ENCODE results near the gene SND1. TPM values are rescaled to one million over a fixed set of nuclear protein-coding genes. Genes with fewer than 3 reads are reported as not detected.

Gene SND1
- total and polyA plus RNA-seq, 2 of the 4 experiments (the other 2 are of a cell fraction) = 154 to 294 TPM

GRCh38 chr7:127817466-127817865, 165.5 kb downstream of the SND1 start:
- Histone ChIP-seq H3K27ac (ENCODE audit: insufficient read depth, low read length) (no peak overlapping the region), H4K91ac (ENCODE audit: insufficient read depth, low read depth, low read length) (no peak overlapping the region), H3K4me3 (ENCODE audit: insufficient read depth, low read depth, low read length) (no peak overlapping the region), H2AFZ (replicated peaks; ENCODE audit: low read length, poor library complexity) (no peak overlapping the region), H3K36me3 (ENCODE audit: control insufficient read depth, insufficient read depth, low read length) (no peaks in the 10 kb centered on the region; the same call in none of the 2 replicates), H4K8ac (ENCODE audit: low read depth in 2 of 2, low read length in 2 of 2) (no peak overlapping the region), H3K4ac (ENCODE audit: low read depth, low read length) (no peak overlapping the region), H2BK20ac (ENCODE audit: low read depth, low read length) (no peak overlapping the region), H3K18ac (ENCODE audit: low read depth, low read length) (no peak overlapping the region), H2BK5ac (ENCODE audit: low read depth, low read length, poor library complexity, severe bottlenecking) (no peak overlapping the region), H4K20me1 (ENCODE audit: insufficient read depth, low read length) (peaks cover 88% of the 10 kb centered on the region), H3K9ac (ENCODE audit: low read depth, low read length) (no peak overlapping the region), H3K27me3 (ENCODE audit: control insufficient read depth, insufficient read depth, low read length) (no peaks in the 10 kb centered on the region), H3K79me1 (ENCODE audit: low read depth in 1 of 2, low read length in 2 of 2) (peaks cover 52 to 94% of the 10 kb centered on the region in 2 experiments), H3K9me1 (ENCODE audit: insufficient read depth, low read length) (peaks cover 18% of the 10 kb centered on the region), H3K4me2 (ENCODE audit: low read depth, low read length) (no peak overlapping the region), H2AK9ac (replicated peaks; ENCODE audit: low read depth, low read length, poor library complexity) (no peak overlapping the region), H2BK15ac (ENCODE audit: low read depth, low read length) (no peak overlapping the region), H2BK120ac (ENCODE audit: low read depth, low read length) (no peak overlapping the region), H2AK5ac (ENCODE audit: low read depth, low read length) (no peak overlapping the region), H3K23ac (ENCODE audit: low read depth, low read length) (no peak overlapping the region), H3K14ac (replicated peaks; ENCODE audit: low read depth, low read length) (no peak overlapping the region), H4K5ac (ENCODE audit: low read depth, low read length) (no peak overlapping the region), H3K9me3 (ENCODE audit: control insufficient read depth, insufficient read depth, low read length) (no peaks in the 10 kb centered on the region), H3K56ac (ENCODE audit: extremely low read depth, insufficient read depth, low read length) (no peak overlapping the region), H3K4me1 (ENCODE audit: control insufficient read depth, insufficient read depth, low read length) (peaks cover 14% of the 10 kb centered on the region)
- WGBS, 2 experiments (ENCODE audit: extremely low coverage in 2 of 2, insufficient read length in 1 of 2) = no CpG with 5 or more reads among the region's 3 CpGs
- ChIA-PET POLR2A (ENCODE audit: unreplicated experiment) (no interaction called here), CTCF (interaction anchor here (0.6 kb wide), 1 partner anchor 44 kb away, joined by 8 read pairs; no protein-coding TSS in a partner anchor)
- BruUV-seq (replicated peaks) = no TSS peak
- in situ Hi-C loops (cut with MboI; ENCODE audit: low sequenced_read_pairs) = no loop called here
- no peak for TF ChIP-seq CEBPB (IDR thresholded peaks at IDR 0.05; ENCODE audit: low read depth, low read length)
- no peak for TF ChIP-seq FOS (IDR thresholded peaks at IDR 0.05; ENCODE audit: low read depth, low read length)
- no peak for TF ChIP-seq MAZ (IDR thresholded peaks at IDR 0.05; ENCODE audit: borderline replicate concordance, low read depth, low read length)
- TF ChIP-seq USF2 (IDR thresholded peaks at IDR 0.05; ENCODE audit: low read depth, low read length) = no peak
- TF ChIP-seq MXI1 (IDR thresholded peaks at IDR 0.05; ENCODE audit: borderline replicate concordance, low read depth, low read length) = no peak
- TF ChIP-seq RCOR1 (IDR thresholded peaks at IDR 0.05; ENCODE audit: insufficient replicate concordance, low read length) = no peak
- TF ChIP-seq NFE2L2 (IDR thresholded peaks at IDR 0.05; ENCODE audit: low read depth, low read length) = no peak
- no peak for TF ChIP-seq MAFK (IDR thresholded peaks at IDR 0.05; ENCODE audit: low read depth, low read length)
- no peak for DNase-seq
- ATAC-seq (ENCODE audit: low read depth) = no peak
- dilution Hi-C loops (cut with HindIII; ENCODE audit: low sequenced_read_pairs, unreplicated experiment) = no loop called here
- intact Hi-C loops (cut with micrococcal nuclease) = no loop called here
